IMR-90 (cell line): ENCODE results near the gene RNF125. TPM values are rescaled to one million over a fixed set of nuclear protein-coding genes. Genes with fewer than 3 reads are reported as not detected.
"Not testable (repeated sequence)": the region's sequence is repeated elsewhere in the genome, so short reads cannot be mapped to it uniquely, and the experiment has no call there.

Source experiments
- ATAC-seq: fragments of 200-7000 bp; cut with Tn5 transposase; 2 replicates; pipeline ENCODE4 v1.9.1; 2020; ENCODE audit warnings: low read depth, mild to moderate bottlenecking, moderate library complexity
- BruUV-seq: library from RNA; stranded (reverse); fragments of 400-500 nt; replicated peaks from 2 replicates; lab custom pipeline; 2021; lab: Mats Ljungman, UMichigan
- CTCF ChIA-PET: fragments of 300-600 bp; formaldehyde crosslinking; extraction: SDS; loops from one replicate; lab custom pipeline; 2021; ENCODE audit warnings: antibody characterized with exemption; lab: Yijun Ruan, JAX
- POLR2A ChIA-PET: fragments of 300-600 bp; sonication (Branson Sonifier 250); formaldehyde crosslinking; loops from one replicate; lab custom pipeline; 2022; ENCODE audit warnings: antibody characterized with exemption; ENCODE audit not compliant: unreplicated experiment; lab: Charles Lee
- DNase-seq: peaks from one replicate; pipeline ENCODE4 v3.0.0; 2013
- H2AFZ ChIP-seq: replicated peaks from 2 replicates; pipeline ENCODE3; 2013; ENCODE audit warnings: low read length, mild to moderate bottlenecking; ENCODE audit not compliant: poor library complexity
- H2AK5ac ChIP-seq: 2 replicates; pipeline ENCODE4 v1.6.1; 2013; ENCODE audit warnings: low read depth, low read length, inconsistent platforms
- H2AK9ac ChIP-seq: replicated peaks from 2 replicates; pipeline ENCODE3; 2013; ENCODE audit warnings: mild to moderate bottlenecking, low read depth, low read length, moderate library complexity; ENCODE audit not compliant: poor library complexity
- H2BK120ac ChIP-seq: 2 replicates; pipeline ENCODE4 v1.6.1; 2013; ENCODE audit warnings: low read depth, low read length, inconsistent platforms
- H2BK15ac ChIP-seq: 3 replicates; pipeline ENCODE4 v1.6.1; 2013; ENCODE audit warnings: low read depth, low read length, inconsistent platforms
- H2BK20ac ChIP-seq: 2 replicates; pipeline ENCODE4 v1.6.1; 2013; ENCODE audit warnings: low read depth, mild to moderate bottlenecking, inconsistent platforms, low read length, moderate library complexity
- H2BK5ac ChIP-seq: 2 replicates; pipeline ENCODE4 v1.6.1; 2013; ENCODE audit warnings: mild to moderate bottlenecking, low read depth, low read length, inconsistent platforms; ENCODE audit not compliant: poor library complexity, severe bottlenecking
- H3K14ac ChIP-seq: replicated peaks from 2 replicates; pipeline ENCODE4 v1.6.1; 2013; ENCODE audit warnings: low read depth, low read length, inconsistent platforms
- H3K18ac ChIP-seq: 2 replicates; pipeline ENCODE4 v1.6.1; 2013; ENCODE audit warnings: low read depth, low read length, control low read depth
- H3K23ac ChIP-seq: 2 replicates; pipeline ENCODE4 v1.6.1; 2013; ENCODE audit warnings: low read depth, low read length, inconsistent platforms
- H3K27ac ChIP-seq: 2 replicates; pipeline ENCODE4 v1.5.1; 2013; ENCODE audit warnings: mild to moderate bottlenecking, control low read depth, low read length; ENCODE audit not compliant: insufficient read depth
- H3K27me3 ChIP-seq: 2 replicates; pipeline ENCODE4 v1.6.1; 2013; ENCODE audit warnings: low read length; ENCODE audit not compliant: control insufficient read depth, insufficient read depth
- H3K36me3 ChIP-seq: 2 replicates; pipeline ENCODE4 v1.6.1; 2013; ENCODE audit warnings: low read length, mixed read lengths; ENCODE audit not compliant: control insufficient read depth, insufficient read depth
- H3K4ac ChIP-seq: 2 replicates; pipeline ENCODE4 v1.6.1; 2013; ENCODE audit warnings: low read depth, low read length, inconsistent platforms
- H3K4me1 ChIP-seq: 2 replicates; pipeline ENCODE4 v1.6.1; 2013; ENCODE audit warnings: low read length, mixed read lengths; ENCODE audit not compliant: control insufficient read depth, insufficient read depth
- H3K4me2 ChIP-seq: 2 replicates; pipeline ENCODE4 v1.6.1; 2013; ENCODE audit warnings: low read depth, mild to moderate bottlenecking, control low read depth, low read length, moderate library complexity
- H3K4me3 ChIP-seq: 2 replicates; pipeline ENCODE4 v1.5.1; 2013; ENCODE audit warnings: low read depth, mild to moderate bottlenecking, control low read depth, low read length, moderate library complexity; ENCODE audit not compliant: insufficient read depth
- H3K56ac ChIP-seq: 2 replicates; pipeline ENCODE4 v1.6.1; 2013; ENCODE audit warnings: low read length, inconsistent platforms; ENCODE audit not compliant: insufficient read depth; ENCODE audit errors: extremely low read depth
- H3K79me1 ChIP-seq, 2 experiments: 2 replicates each; pipeline ENCODE4 v1.6.1; 2013; ENCODE audit warnings: low read length in 2 of 2, inconsistent platforms in 1 of 2, low read depth in 1 of 2
- H3K9ac ChIP-seq: 2 replicates; pipeline ENCODE4 v1.6.1; 2013; ENCODE audit warnings: low read depth, low read length, control low read depth
- H3K9me1 ChIP-seq: 2 replicates; pipeline ENCODE4 v1.6.1; 2013; ENCODE audit warnings: low read length, inconsistent platforms; ENCODE audit not compliant: insufficient read depth
- H3K9me3 ChIP-seq: 2 replicates; pipeline ENCODE4 v1.6.1; 2013; ENCODE audit warnings: low read length; ENCODE audit not compliant: control insufficient read depth, insufficient read depth
- H4K20me1 ChIP-seq: 2 replicates; pipeline ENCODE4 v1.6.1; 2013; ENCODE audit warnings: low read length, inconsistent platforms; ENCODE audit not compliant: insufficient read depth
- H4K5ac ChIP-seq: 2 replicates; pipeline ENCODE4 v1.6.1; 2013; ENCODE audit warnings: mild to moderate bottlenecking, low read depth, low read length, control low read depth
- H4K8ac ChIP-seq, 2 experiments: 2 replicates each; pipeline ENCODE4 v1.6.1; 2013; ENCODE audit warnings: low read depth in 2 of 2, low read length in 2 of 2, control low read depth in 1 of 2, inconsistent platforms in 1 of 2
- H4K91ac ChIP-seq: 2 replicates; pipeline ENCODE4 v1.6.1; 2013; ENCODE audit warnings: low read depth, low read length, inconsistent platforms; ENCODE audit not compliant: insufficient read depth
- BHLHE40 ChIP-seq: fragments of 150-350 bp; IDR thresholded peaks from 2 replicates; pipeline ENCODE4 v1.6.1; 2016; ENCODE audit warnings: mild to moderate bottlenecking, low read depth, low read length
- CHD1 ChIP-seq: IDR thresholded peaks from 2 replicates; pipeline ENCODE4 v1.6.1; 2012; ENCODE audit warnings: low read depth, low read length, improper control_type of control experiment
- MAFK ChIP-seq: IDR thresholded peaks from 2 replicates; pipeline ENCODE4 v1.6.1; 2012; ENCODE audit warnings: low read depth, low read length, improper control_type of control experiment
- MAZ ChIP-seq: IDR thresholded peaks from 2 replicates; pipeline ENCODE4 v1.6.1; 2012; ENCODE audit warnings: low read depth, mild to moderate bottlenecking, low read length, improper control_type of control experiment, moderate library complexity, borderline replicate concordance
- MXI1 ChIP-seq: IDR thresholded peaks from 2 replicates; pipeline ENCODE4 v1.6.1; 2012; ENCODE audit warnings: low read depth, mild to moderate bottlenecking, low read length, moderate library complexity, borderline replicate concordance
- RCOR1 ChIP-seq: IDR thresholded peaks from 2 replicates; pipeline ENCODE4 v1.6.1; 2012; ENCODE audit warnings: mild to moderate bottlenecking, low read length, improper control_type of control experiment; ENCODE audit not compliant: insufficient replicate concordance
- RFX5 ChIP-seq: IDR thresholded peaks from 2 replicates; pipeline ENCODE4 v1.8.0; 2012; ENCODE audit warnings: low read depth, mild to moderate bottlenecking, low read length, moderate library complexity
- WGBS, 2 experiments: methylation state at CpG; one replicate each; pipeline versions ENCODE4 v1.1.5 to v1.1.7; 2013; ENCODE audit warnings: missing lambda C conversion rate in 2 of 2; ENCODE audit not compliant: insufficient read length in 1 of 2; ENCODE audit errors: extremely low coverage in 2 of 2; 5-methylcytosine and 5-hydroxymethylcytosine counted together
- dilution Hi-C: fragments of 300-500 bp; cut with HindIII; formaldehyde crosslinking; loops from one replicate; pipeline ENCODE4 v1.14.3; 2018; ENCODE audit warnings: low sequenced_read_pairs; ENCODE audit not compliant: unreplicated experiment
- in situ Hi-C: fragments of 300-500 bp; cut with MboI; formaldehyde crosslinking; loops from 3 replicates; pipeline ENCODE4 v1.14.3; 2019; ENCODE audit warnings: low sequenced_read_pairs, inconsistent platforms, mixed read lengths
- intact Hi-C: fragments of 100-400 bp; cut with micrococcal nuclease; formaldehyde crosslinking; loops from 2 replicates; pipeline ENCODE4 v1.10.0; 2022
- polyA plus RNA-seq, 3 experiments: library from polyadenylated mRNA; depleted of rRNA; stranded (reverse); fragments of >200 nt; gene quantifications; 2 replicates each; pipeline ENCODE4 v1.2.3, GENCODE V29; 2012; ENCODE audit warnings: low replicate concordance in 1 of 3
- total RNA-seq: library from RNA; depleted of rRNA; stranded (reverse); fragments of >200 nt; gene quantifications from 2 replicates; pipeline ENCODE4 v1.2.3, GENCODE V29; 2012

Gene RNF125
- total and polyA plus RNA-seq, 2 of the 4 experiments (the other 2 are of a cell fraction) = under 0.01 to 0.10 TPM

- no peak overlapping the region for H3K23ac ChIP-seq
- intact Hi-C loops = no loop called here
- BruUV-seq = no TSS peak
Measured at GRCh38 chr18:31998880-31999412, 19.7 kb upstream of the RNF125 start.

GRCh38 chr18:32001141-32001540 lies 17.5 kb upstream of the RNF125 start:
- H3K79me1 ChIP-seq, H2BK5ac ChIP-seq, H2BK120ac ChIP-seq, H3K23ac ChIP-seq, dilution Hi-C loops, H3K18ac ChIP-seq, H3K14ac ChIP-seq, H4K8ac ChIP-seq, H4K91ac ChIP-seq, H2AK9ac ChIP-seq, H3K9me3 ChIP-seq, H2BK15ac ChIP-seq, H3K27ac ChIP-seq, H3K9ac ChIP-seq, BruUV-seq, H2BK20ac ChIP-seq, H4K20me1 ChIP-seq, H3K9me1 ChIP-seq, H3K36me3 ChIP-seq, in situ Hi-C loops, ATAC-seq, H3K56ac ChIP-seq, H3K27me3 ChIP-seq, H3K4ac ChIP-seq, H3K4me3 ChIP-seq, H3K4me1 ChIP-seq, H2AFZ ChIP-seq, H4K5ac ChIP-seq, H3K4me2 ChIP-seq, DNase-seq, H2AK5ac ChIP-seq, intact Hi-C loops, CTCF ChIA-PET: not testable (repeated sequence)
- WGBS, 2 experiments = no CpG with 5 or more reads among the region's 7 CpGs
- POLR2A ChIA-PET = interaction anchor here (0.6 kb wide), 1 partner anchor 24 kb away, joined by 3 read pairs; no protein-coding TSS in a partner anchor

More at GRCh38 chr18:31998880-31999412, 19.7 kb upstream of the RNF125 start:
- Histone ChIP-seq H2BK15ac (no peak overlapping the region), H3K9me1 (no peaks in the 10 kb centered on the region), H2AK5ac (no peak overlapping the region), H3K4me3 (no peak overlapping the region), H3K27ac (no peak overlapping the region), H3K36me3 (no peaks in the 10 kb centered on the region), H4K91ac (no peak overlapping the region), H4K5ac (no peak overlapping the region), H4K8ac (no peak overlapping the region), H3K4me2 (no peak overlapping the region), H3K27me3 (0 out of 2 replicates have a peak, but pooled peaks cover 2% of the 10 kb centered on the region), H3K9ac (no peak overlapping the region), H3K4ac (no peak overlapping the region), H4K20me1 (no peaks in the 10 kb centered on the region), H3K14ac (no peak overlapping the region), H3K4me1 (no peaks in the 10 kb centered on the region), H3K18ac (no peak overlapping the region), H2AK9ac (no peak overlapping the region), H2BK20ac (no peak overlapping the region), H2BK5ac (no peak overlapping the region), H3K9me3 (no peaks in the 10 kb centered on the region), H2BK120ac (no peak overlapping the region), H3K56ac (no peak overlapping the region), H2AFZ (no peak overlapping the region), H3K79me1 (no peaks in the 10 kb centered on the region)
- in situ Hi-C loops = no loop called here
- dilution Hi-C loops = no loop called here
- ATAC-seq (no peak), DNase-seq (no peak)
- POLR2A ChIA-PET = interaction anchor here (0.5 kb wide), 1 partner anchor 200 kb away, joined by 12 read pairs; no protein-coding TSS in a partner anchor
- CTCF ChIA-PET = no interaction called here
- no peak for TF ChIP-seq RFX5
- TF ChIP-seq RCOR1 = no peak
- no peak for TF ChIP-seq MAFK
- no peak for TF ChIP-seq CHD1
- TF ChIP-seq BHLHE40 = no peak
- TF ChIP-seq MXI1 = no peak
- TF ChIP-seq MAZ = no peak
- WGBS, 2 experiments = 60% methylated on average over 4 of the region's 5 CpGs; no CpG with 5 or more reads in 1 of the 2 experiments
